Activated naive CD8-positive, alpha-beta T cell treated with anti-CD3 and anti-CD28 coated beads for 36 hours (primary cell): ENCODE data around the gene CAMTA1. TPM values are rescaled to one million over a fixed set of nuclear protein-coding genes. Genes with fewer than 3 reads are reported as not detected.

Experiments
- DNase-seq: peaks from one replicate; pipeline ENCODE4 v3.0.0; 2021
- H3K27ac Mint-ChIP-seq: one replicate; pipeline ENCODE4 v1.8.0; 2022; ENCODE audit warnings: mild to moderate bottlenecking, moderate library complexity, mixed read lengths
- H3K27me3 Mint-ChIP-seq: one replicate; pipeline ENCODE4 v1.8.0; 2022; ENCODE audit warnings: mild to moderate bottlenecking, mixed read lengths
- H3K36me3 Mint-ChIP-seq: one replicate; pipeline ENCODE4 v1.8.0; 2021; ENCODE audit warnings: mild to moderate bottlenecking, mixed read lengths
- H3K4me1 Mint-ChIP-seq: one replicate; pipeline ENCODE4 v1.8.0; 2021; ENCODE audit warnings: mixed read lengths
- H3K4me3 Mint-ChIP-seq: one replicate; pipeline ENCODE4 v1.8.0; 2022; ENCODE audit warnings: mild to moderate bottlenecking, moderate library complexity, mixed read lengths
- H3K9me3 Mint-ChIP-seq: one replicate; pipeline ENCODE4 v1.8.0; 2022; ENCODE audit warnings: mixed read lengths
- total RNA-seq, 2 experiments: library from RNA; stranded (reverse); gene quantifications; one replicate each; pipeline ENCODE4 v1.2.3, GENCODE V29; 2021

Gene CAMTA1
- total RNA-seq, 2 experiments from 2014 or later: 70.4 to 71.4 TPM

GRCh38 chr1:7614576-7615074, 829.4 kb downstream of the CAMTA1 start:
- no peaks in the 10 kb centered on the region for H3K9me3 Mint-ChIP-seq
- no peaks in the 10 kb centered on the region for H3K4me1 Mint-ChIP-seq
- no peaks in the 10 kb centered on the region for H3K36me3 Mint-ChIP-seq
- peaks cover 3% of the 10 kb centered on the region for H3K27me3 Mint-ChIP-seq
- H3K27ac Mint-ChIP-seq: no peak overlapping the region
- DNase-seq: no peak
- no peak overlapping the region for H3K4me3 Mint-ChIP-seq

GRCh38 chr1:7615138-7615537, 829.9 kb downstream of the CAMTA1 start:
- Mint-ChIP-seq H3K4me1 (no peaks in the 10 kb centered on the region), H3K4me3 (no peak overlapping the region), H3K9me3 (no peaks in the 10 kb centered on the region), H3K27me3 (peaks cover 4% of the 10 kb centered on the region), H3K27ac (no peak overlapping the region), H3K36me3 (no peaks in the 10 kb centered on the region)
- no peak for DNase-seq

DNA sequence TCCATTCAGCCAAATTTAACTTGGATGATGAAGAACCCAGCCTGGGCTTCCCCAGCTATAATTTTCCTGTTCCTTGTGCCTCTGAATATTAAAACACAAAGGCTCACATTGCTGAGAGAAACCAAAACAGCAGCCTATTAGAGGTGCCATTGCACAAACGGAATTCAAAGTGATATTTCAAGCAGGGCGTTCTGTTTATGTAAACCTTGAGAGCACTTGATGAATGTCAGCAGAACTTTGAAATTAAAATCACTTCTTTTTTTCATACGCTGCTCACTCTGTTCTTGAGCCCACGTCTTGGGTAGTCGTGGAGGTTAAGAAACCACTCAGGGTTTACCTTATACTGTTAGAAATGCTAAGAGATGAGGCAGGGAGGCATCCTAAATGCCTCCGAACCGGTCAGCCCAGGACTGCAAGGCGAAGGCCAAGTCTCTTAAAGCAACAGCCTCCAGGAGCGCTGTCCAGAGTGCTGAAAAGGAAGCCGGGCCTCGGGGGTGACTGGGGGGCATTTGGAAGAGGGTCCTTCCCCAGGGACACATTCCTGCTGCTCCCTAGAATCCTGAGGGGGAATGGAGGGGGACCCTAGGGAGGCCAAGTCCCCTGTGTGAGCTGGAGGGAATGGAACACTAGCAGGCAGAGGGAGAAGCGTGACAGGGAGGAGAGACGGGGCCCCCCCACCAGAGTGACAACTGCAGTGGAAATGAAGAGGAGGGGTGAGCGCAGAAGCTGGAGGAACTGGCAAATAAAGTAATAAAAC, 831.0 kb downstream of the CAMTA1 start:
- Mint-ChIP-seq H3K4me3 (no peak overlapping the region), H3K9me3 (no peaks in the 10 kb centered on the region), H3K4me1 (no peaks in the 10 kb centered on the region), H3K27ac (no peak overlapping the region), H3K27me3 (peaks cover 13% of the 10 kb centered on the region), H3K36me3 (no peaks in the 10 kb centered on the region)
- DNase-seq: peak; percentile 11

- Mint-ChIP-seq H3K27me3 (peaks cover 13% of the 10 kb centered on the region), H3K4me1 (no peaks in the 10 kb centered on the region), H3K36me3 (no peaks in the 10 kb centered on the region), H3K27ac (no peak overlapping the region), H3K9me3 (no peaks in the 10 kb centered on the region), H3K4me3 (no peak overlapping the region)
- DNase-seq: no peak
Measured at GRCh38 chr1:7616953-7617352, 831.7 kb downstream of the CAMTA1 start.

- no peak overlapping the region for H3K4me3 Mint-ChIP-seq
- H3K9me3 Mint-ChIP-seq: no peaks in the 10 kb centered on the region
- H3K4me1 Mint-ChIP-seq: no peaks in the 10 kb centered on the region
- H3K36me3 Mint-ChIP-seq: no peaks in the 10 kb centered on the region
- H3K27me3 Mint-ChIP-seq: peaks cover 14% of the 10 kb centered on the region
- no peak for DNase-seq
- no peak overlapping the region for H3K27ac Mint-ChIP-seq
Measured at GRCh38 chr1:7617826-7618225, 832.6 kb downstream of the CAMTA1 start.

DNA sequence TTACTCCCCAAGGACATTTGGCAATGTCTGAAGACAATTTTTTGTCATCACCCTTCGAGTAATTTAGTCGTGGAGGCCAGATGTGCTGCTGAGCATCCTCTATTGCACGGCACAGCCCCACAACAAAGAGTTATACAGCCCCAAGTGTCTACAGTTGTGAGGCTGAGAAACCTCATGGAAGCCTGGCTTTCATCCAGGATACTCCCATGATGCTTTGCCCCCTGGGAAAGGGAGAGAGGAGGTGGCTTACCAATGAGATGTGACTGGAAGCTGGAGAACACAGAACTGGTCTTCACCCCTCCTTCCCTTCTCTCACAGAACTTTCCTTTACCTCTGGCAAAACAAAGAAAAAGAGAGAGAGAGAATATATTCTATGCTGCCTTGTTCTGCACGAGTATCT, 834.9 kb downstream of the CAMTA1 start:
- peaks cover 24% of the 10 kb centered on the region for H3K27me3 Mint-ChIP-seq
- no peak overlapping the region for H3K4me3 Mint-ChIP-seq
- no peak for DNase-seq
- H3K27ac Mint-ChIP-seq: no peak overlapping the region
- H3K36me3 Mint-ChIP-seq: no peaks in the 10 kb centered on the region
- no peaks in the 10 kb centered on the region for H3K9me3 Mint-ChIP-seq
- H3K4me1 Mint-ChIP-seq: no peaks in the 10 kb centered on the region

- H3K4me1 Mint-ChIP-seq: no peaks in the 10 kb centered on the region
- no peaks in the 10 kb centered on the region for H3K9me3 Mint-ChIP-seq
- no peak overlapping the region for H3K27ac Mint-ChIP-seq
- no peak overlapping the region for H3K4me3 Mint-ChIP-seq
- H3K36me3 Mint-ChIP-seq: no peaks in the 10 kb centered on the region
- no peak for DNase-seq
- H3K27me3 Mint-ChIP-seq: peaks cover 24% of the 10 kb centered on the region
Measured at GRCh38 chr1:7621334-7622219, 836.3 kb downstream of the CAMTA1 start.

DNA sequence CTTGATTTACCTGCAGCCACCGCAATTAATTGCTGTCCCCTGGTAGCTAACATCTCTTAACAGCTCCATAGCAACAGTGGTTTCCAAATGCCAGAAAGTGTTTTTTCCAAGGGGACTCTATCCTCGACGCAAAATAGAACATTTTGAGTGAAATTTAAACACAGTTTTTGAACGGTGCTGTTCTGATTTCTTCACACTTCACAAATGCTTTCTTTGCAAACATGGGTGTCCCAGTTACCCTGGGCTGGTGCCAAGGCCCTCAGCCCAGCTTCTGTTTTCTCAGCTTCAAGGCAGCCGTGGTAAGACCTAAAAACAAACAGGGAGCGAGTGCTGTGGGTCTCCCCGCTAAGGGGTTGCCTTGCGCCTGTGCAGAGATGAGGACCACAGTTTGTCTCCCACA, 838.6 kb downstream of the CAMTA1 start:
- H3K9me3 Mint-ChIP-seq: no peaks in the 10 kb centered on the region
- H3K4me1 Mint-ChIP-seq: no peaks in the 10 kb centered on the region
- no peak overlapping the region for H3K27ac Mint-ChIP-seq
- no peaks in the 10 kb centered on the region for H3K36me3 Mint-ChIP-seq
- H3K4me3 Mint-ChIP-seq: no peak overlapping the region
- DNase-seq: no peak
- H3K27me3 Mint-ChIP-seq: peaks cover 24% of the 10 kb centered on the region

DNA sequence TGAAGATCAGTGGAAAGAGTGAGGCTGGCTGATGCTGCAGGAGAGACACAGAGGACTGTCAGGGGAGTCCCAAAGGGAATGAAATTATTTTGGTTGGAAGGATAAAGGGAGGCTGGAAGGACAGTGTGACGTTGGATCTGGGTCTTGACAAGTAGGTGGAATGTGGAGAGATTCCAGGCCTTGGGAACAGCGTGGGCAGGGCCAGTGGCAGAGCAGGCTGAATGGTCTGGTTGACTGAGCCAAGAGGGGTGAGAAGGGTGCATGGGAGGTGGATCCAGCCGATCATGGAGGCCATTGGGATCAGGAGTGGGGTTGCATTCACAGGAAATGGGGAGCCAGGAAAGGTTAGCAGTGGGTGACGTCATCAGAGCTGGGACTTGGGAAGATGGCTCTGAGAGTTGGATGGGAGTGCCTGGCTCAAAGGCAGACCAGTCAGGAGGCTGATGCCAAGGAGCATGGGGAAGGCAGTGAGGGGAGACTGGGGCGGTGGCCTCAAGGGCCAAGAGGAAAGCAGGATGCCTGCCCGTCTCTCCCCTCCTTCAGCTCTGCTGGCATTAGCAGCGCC, 839.6 kb downstream of the CAMTA1 start:
- Mint-ChIP-seq H3K9me3 (no peaks in the 10 kb centered on the region), H3K27ac (no peak overlapping the region), H3K4me1 (no peaks in the 10 kb centered on the region)

DNA sequence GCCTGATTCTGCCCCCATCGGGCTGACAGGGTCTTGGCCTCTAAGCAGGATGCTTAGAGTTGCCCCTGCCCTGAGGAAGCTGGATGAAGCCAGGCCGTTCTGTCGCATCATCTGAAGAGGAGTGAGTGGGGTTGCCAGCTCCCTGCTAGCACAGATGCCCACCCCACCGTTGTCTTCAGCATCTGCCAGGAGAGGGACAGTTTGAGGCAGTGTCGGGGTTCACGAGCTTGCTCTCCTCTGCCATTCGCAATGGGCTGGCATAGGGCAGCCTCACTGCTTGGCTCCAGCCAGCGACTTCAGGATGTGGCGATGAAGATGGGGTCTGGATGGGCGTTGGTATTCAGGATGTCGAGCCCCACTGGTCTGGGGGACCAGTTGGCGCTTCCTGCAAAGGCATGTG, 840.1 kb downstream of the CAMTA1 start:
- Mint-ChIP-seq H3K9me3 (no peaks in the 10 kb centered on the region), H3K27ac (no peak overlapping the region), H3K4me3 (no peak overlapping the region), H3K36me3 (no peaks in the 10 kb centered on the region), H3K27me3 (peaks cover 23% of the 10 kb centered on the region), H3K4me1 (no peaks in the 10 kb centered on the region)
- no peak for DNase-seq

More for the DNA sequence above, 839.6 kb downstream of the CAMTA1 start:
- Mint-ChIP-seq H3K4me3 (no peak overlapping the region), H3K27me3 (peaks cover 22% of the 10 kb centered on the region), H3K36me3 (no peaks in the 10 kb centered on the region)
- no peak for DNase-seq

DNA sequence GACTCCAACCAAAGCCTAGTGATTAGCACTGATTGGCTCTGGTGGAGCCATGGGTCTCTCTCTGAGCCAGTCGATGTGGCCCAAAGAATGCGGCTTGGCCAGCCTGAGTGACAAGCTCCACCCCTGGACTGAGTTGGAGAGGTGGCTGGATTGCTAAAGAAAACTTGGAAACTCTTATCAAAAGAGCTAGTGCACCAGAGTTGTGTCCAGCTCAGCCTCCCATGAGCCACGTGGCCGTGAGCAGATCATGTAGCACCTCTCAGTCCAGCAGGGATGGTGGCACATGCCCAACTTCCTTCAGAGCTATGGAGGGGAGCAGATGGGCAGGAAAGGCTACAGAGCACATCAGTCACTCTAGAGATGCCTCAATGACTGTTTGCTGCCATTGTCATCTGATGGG, 843.0 kb downstream of the CAMTA1 start:
- Mint-ChIP-seq H3K27ac (no peak overlapping the region), H3K4me1 (no peaks in the 10 kb centered on the region), H3K4me3 (no peak overlapping the region), H3K27me3 (peaks cover 28% of the 10 kb centered on the region), H3K9me3 (no peaks in the 10 kb centered on the region), H3K36me3 (no peaks in the 10 kb centered on the region)
- no peak for DNase-seq

GRCh38 chr1:7629011-7629410, 843.8 kb downstream of the CAMTA1 start:
- Mint-ChIP-seq H3K36me3 (no peaks in the 10 kb centered on the region), H3K27ac (no peak overlapping the region), H3K4me1 (no peaks in the 10 kb centered on the region), H3K9me3 (no peaks in the 10 kb centered on the region), H3K4me3 (no peak overlapping the region), H3K27me3 (peaks cover 32% of the 10 kb centered on the region)
- no peak for DNase-seq

- no peaks in the 10 kb centered on the region for H3K4me1 Mint-ChIP-seq
- no peaks in the 10 kb centered on the region for H3K36me3 Mint-ChIP-seq
- H3K4me3 Mint-ChIP-seq: no peak overlapping the region
- no peaks in the 10 kb centered on the region for H3K9me3 Mint-ChIP-seq
- no peak overlapping the region for H3K27ac Mint-ChIP-seq
- H3K27me3 Mint-ChIP-seq: peaks cover 36% of the 10 kb centered on the region
- no peak for DNase-seq
Measured at GRCh38 chr1:7629465-7630195, 844.4 kb downstream of the CAMTA1 start.

GRCh38 chr1:7630378-7630777, 845.1 kb downstream of the CAMTA1 start:
- H3K4me1 Mint-ChIP-seq: no peaks in the 10 kb centered on the region
- no peaks in the 10 kb centered on the region for H3K36me3 Mint-ChIP-seq
- no peaks in the 10 kb centered on the region for H3K9me3 Mint-ChIP-seq
- peaks cover 37% of the 10 kb centered on the region for H3K27me3 Mint-ChIP-seq
- H3K4me3 Mint-ChIP-seq: no peak overlapping the region
- DNase-seq: no peak
- no peak overlapping the region for H3K27ac Mint-ChIP-seq

- H3K4me3 Mint-ChIP-seq: no peak overlapping the region
- H3K36me3 Mint-ChIP-seq: no peaks in the 10 kb centered on the region
- no peak for DNase-seq
- H3K4me1 Mint-ChIP-seq: no peaks in the 10 kb centered on the region
- H3K9me3 Mint-ChIP-seq: no peaks in the 10 kb centered on the region
- no peak overlapping the region for H3K27ac Mint-ChIP-seq
- H3K27me3 Mint-ChIP-seq: peaks cover 37% of the 10 kb centered on the region
Measured at GRCh38 chr1:7632176-7632575, 846.9 kb downstream of the CAMTA1 start.
